Activated CD4-positive, alpha-beta T cell treated with anti-CD3 and anti-CD28 coated beads, Interleukin-2, amount 10 ng/mL, durations not matched to agents 7 days and 5 days (primary cell): Measurements from ENCODE around the gene CFP. TPM values are rescaled to one million over a fixed set of nuclear protein-coding genes. Genes with fewer than 3 reads are reported as not detected.
A peak's percentile ranks its signal among the peaks of the same experiment; 100 is the strongest.

Experiments
- CTCF ChIA-PET: fragments of 350-600 bp; sonication (Branson Sonifier 250); formaldehyde crosslinking; loops from one replicate; lab custom pipeline; 2021; ENCODE audit warnings: antibody characterized with exemption; lab: Charles Lee
- POLR2A ChIA-PET: fragments of 350-600 bp; sonication (Branson Sonifier 250); formaldehyde crosslinking; loops from one replicate; lab custom pipeline; 2021; ENCODE audit warnings: antibody characterized with exemption; lab: Charles Lee
- DNase-seq: peaks from one replicate; pipeline ENCODE4 v3.0.0-alpha.2; 2020
- H3K27ac Mint-ChIP-seq: one replicate; pipeline ENCODE4 v1.8.0; 2021; ENCODE audit warnings: mild to moderate bottlenecking, moderate library complexity, mixed read lengths
- H3K27me3 Mint-ChIP-seq: one replicate; pipeline ENCODE4 v1.8.0; 2021; ENCODE audit warnings: mixed read lengths
- H3K36me3 Mint-ChIP-seq: one replicate; pipeline ENCODE4 v1.8.0; 2021; ENCODE audit warnings: low read depth, mixed read lengths
- H3K4me1 Mint-ChIP-seq: one replicate; pipeline ENCODE4 v1.8.0; 2021; ENCODE audit warnings: mixed read lengths
- H3K4me3 Mint-ChIP-seq: one replicate; pipeline ENCODE4 v1.8.0; 2021; ENCODE audit warnings: mild to moderate bottlenecking, moderate library complexity, mixed read lengths
- H3K9me3 Mint-ChIP-seq: one replicate; pipeline ENCODE4 v1.8.0; 2021; ENCODE audit warnings: mixed read lengths
- total RNA-seq, 2 experiments: library from RNA; stranded (reverse); gene quantifications; one replicate each; pipeline ENCODE4 v1.2.3, GENCODE V29; 2021

Gene CFP
- total RNA-seq, 2 experiments from 2014 or later: 25.9 to 45.1 TPM

GRCh38 chrX:47587906-47588735, 41.6 kb downstream of the CFP start:
- ChIA-PET POLR2A (no interaction called here), CTCF (interaction anchor here (0.6 to 1.4 kb wide), 3 partner anchors 11 to 328 kb away, joined by 3 to 4 read pairs (median 3); no protein-coding TSS in a partner anchor)
- H3K36me3 Mint-ChIP-seq: peaks cover 7% of the 10 kb centered on the region

GRCh38 chrX:47587091-47587891, 42.4 kb downstream of the CFP start:
- peaks cover 7% of the 10 kb centered on the region for H3K36me3 Mint-ChIP-seq
- no peaks in the 10 kb centered on the region for H3K27me3 Mint-ChIP-seq
- no peak for DNase-seq
- ChIA-PET CTCF (interaction anchor here (1.4 kb wide), 1 partner anchor 12 kb away, joined by 3 read pairs; no protein-coding TSS in a partner anchor), POLR2A (no interaction called here)
- no peak overlapping the region for H3K27ac Mint-ChIP-seq
- no peak overlapping the region for H3K4me3 Mint-ChIP-seq
- H3K9me3 Mint-ChIP-seq: no peaks in the 10 kb centered on the region
- peaks cover 15% of the 10 kb centered on the region for H3K4me1 Mint-ChIP-seq

More at GRCh38 chrX:47587906-47588735, 41.6 kb downstream of the CFP start:
- Mint-ChIP-seq H3K4me1 (peaks cover 13% of the 10 kb centered on the region), H3K9me3 (no peaks in the 10 kb centered on the region), H3K4me3 (no peak overlapping the region), H3K27me3 (no peaks in the 10 kb centered on the region), H3K27ac (no peak overlapping the region)
- DNase-seq: no peak

- H3K36me3 Mint-ChIP-seq: peaks cover 7% of the 10 kb centered on the region
- no peak overlapping the region for H3K27ac Mint-ChIP-seq
- no peak for DNase-seq
- H3K4me3 Mint-ChIP-seq: no peak overlapping the region
- H3K27me3 Mint-ChIP-seq: no peaks in the 10 kb centered on the region
- H3K9me3 Mint-ChIP-seq: no peaks in the 10 kb centered on the region
- CTCF ChIA-PET: interaction anchor here (0.6 kb wide), 1 partner anchor 48 kb away, joined by 4 read pairs; no protein-coding TSS in a partner anchor
- POLR2A ChIA-PET: no interaction called here
- peaks cover 26% of the 10 kb centered on the region for H3K4me1 Mint-ChIP-seq
Measured at GRCh38 chrX:47586043-47586787, 43.5 kb downstream of the CFP start.

GRCh38 chrX:47585273-47585672, 44.5 kb downstream of the CFP start:
- no peak overlapping the region for H3K4me3 Mint-ChIP-seq
- POLR2A ChIA-PET: no interaction called here
- H3K9me3 Mint-ChIP-seq: no peaks in the 10 kb centered on the region
- peaks cover 29% of the 10 kb centered on the region for H3K4me1 Mint-ChIP-seq
- H3K27me3 Mint-ChIP-seq: no peaks in the 10 kb centered on the region
- no peak for DNase-seq
- no peak overlapping the region for H3K27ac Mint-ChIP-seq
- CTCF ChIA-PET: interaction anchor here (0.6 kb wide), 1 partner anchor 26 kb away, joined by 4 read pairs; no protein-coding TSS in a partner anchor
- H3K36me3 Mint-ChIP-seq: peaks cover 7% of the 10 kb centered on the region

- Mint-ChIP-seq H3K4me1 (peaks cover 29% of the 10 kb centered on the region), H3K27me3 (no peaks in the 10 kb centered on the region), H3K9me3 (no peaks in the 10 kb centered on the region), H3K4me3 (no peak overlapping the region), H3K36me3 (peaks cover 7% of the 10 kb centered on the region), H3K27ac (no peak overlapping the region)
- ChIA-PET CTCF (no interaction called here), POLR2A (no interaction called here)
- DNase-seq: no peak
Measured at GRCh38 chrX:47584714-47585113, 45.0 kb downstream of the CFP start.

- Mint-ChIP-seq H3K4me3 (peak overlapping the region; percentile 55), H3K9me3 (no peaks in the 10 kb centered on the region), H3K27me3 (no peaks in the 10 kb centered on the region), H3K36me3 (peaks cover 7% of the 10 kb centered on the region), H3K27ac (peak overlapping the region; percentile 78), H3K4me1 (peaks cover 36% of the 10 kb centered on the region)
- no peak for DNase-seq
- POLR2A ChIA-PET: no interaction called here
- CTCF ChIA-PET: interaction anchor here (0.6 kb wide), 2 partner anchors 127 to 271 kb away, joined by 3 read pairs; no protein-coding TSS in a partner anchor
Measured at GRCh38 chrX:47583240-47583861, 46.4 kb downstream of the CFP start.

GRCh38 chrX:47581731-47582647, 47.7 kb downstream of the CFP start, which contains the start of gene TIMP1:
TSS of gene TIMP1 (plus strand) at chrX:47582436. CDS start at chrX:47583416, 980 bp downstream.
- peak within 1 kb of the TSS; percentile 78 for H3K27ac Mint-ChIP-seq
- CTCF ChIA-PET: interaction anchor here (0.5 to 0.6 kb wide), 3 partner anchors 112 to 462 kb away, joined by 3 to 6 read pairs (median 3); no protein-coding TSS in a partner anchor
- H3K4me3 Mint-ChIP-seq: peak within 1 kb of the TSS; percentile 55
- peak; percentile 82 for DNase-seq
- H3K36me3 Mint-ChIP-seq: peaks cover 7% of the 10 kb centered on the region
- POLR2A ChIA-PET: interaction anchor here (0.6 kb wide), 1 partner anchor 26 kb away, joined by 3 read pairs; no protein-coding TSS in a partner anchor
- peaks cover 42% of the 10 kb centered on the region for H3K4me1 Mint-ChIP-seq
- H3K9me3 Mint-ChIP-seq: no peaks in the 10 kb centered on the region
- no peaks in the 10 kb centered on the region for H3K27me3 Mint-ChIP-seq

- H3K4me1 Mint-ChIP-seq: peaks cover 39% of the 10 kb centered on the region
- H3K4me3 Mint-ChIP-seq: no peak overlapping the region
- H3K27me3 Mint-ChIP-seq: no peaks in the 10 kb centered on the region
- peaks cover 7% of the 10 kb centered on the region for H3K36me3 Mint-ChIP-seq
- H3K27ac Mint-ChIP-seq: no peak overlapping the region
- ChIA-PET POLR2A (no interaction called here), CTCF (no interaction called here)
- no peak for DNase-seq
- H3K9me3 Mint-ChIP-seq: no peaks in the 10 kb centered on the region
Measured at GRCh38 chrX:47579537-47579936, 50.2 kb downstream of the CFP start.

GRCh38 chrX:47578692-47579091, 51.0 kb downstream of the CFP start:
- Mint-ChIP-seq H3K27ac (no peak overlapping the region), H3K9me3 (no peaks in the 10 kb centered on the region), H3K27me3 (no peaks in the 10 kb centered on the region), H3K4me3 (no peak overlapping the region), H3K4me1 (peaks cover 36% of the 10 kb centered on the region), H3K36me3 (peaks cover 4% of the 10 kb centered on the region)
- POLR2A ChIA-PET: no interaction called here
- DNase-seq: no peak
- CTCF ChIA-PET: no interaction called here

GRCh38 chrX:47577901-47578300, 51.8 kb downstream of the CFP start:
- ChIA-PET POLR2A (no interaction called here), CTCF (no interaction called here)
- Mint-ChIP-seq H3K9me3 (no peaks in the 10 kb centered on the region), H3K27me3 (no peaks in the 10 kb centered on the region), H3K36me3 (no peaks in the 10 kb centered on the region), H3K4me1 (peaks cover 34% of the 10 kb centered on the region), H3K4me3 (no peak overlapping the region), H3K27ac (peak overlapping the region; percentile 38)
- no peak for DNase-seq

GRCh38 chrX:47577424-47577823, 52.3 kb downstream of the CFP start:
- Mint-ChIP-seq H3K4me1 (peaks cover 34% of the 10 kb centered on the region), H3K9me3 (no peaks in the 10 kb centered on the region), H3K4me3 (no peak overlapping the region), H3K27me3 (no peaks in the 10 kb centered on the region), H3K36me3 (peaks cover 2% of the 10 kb centered on the region), H3K27ac (peak overlapping the region; percentile 13)
- DNase-seq: no peak
- ChIA-PET POLR2A (no interaction called here), CTCF (no interaction called here)
